Measurements from ENCODE around the gene MRGPRD.

MRGPRD gene

DNA sequence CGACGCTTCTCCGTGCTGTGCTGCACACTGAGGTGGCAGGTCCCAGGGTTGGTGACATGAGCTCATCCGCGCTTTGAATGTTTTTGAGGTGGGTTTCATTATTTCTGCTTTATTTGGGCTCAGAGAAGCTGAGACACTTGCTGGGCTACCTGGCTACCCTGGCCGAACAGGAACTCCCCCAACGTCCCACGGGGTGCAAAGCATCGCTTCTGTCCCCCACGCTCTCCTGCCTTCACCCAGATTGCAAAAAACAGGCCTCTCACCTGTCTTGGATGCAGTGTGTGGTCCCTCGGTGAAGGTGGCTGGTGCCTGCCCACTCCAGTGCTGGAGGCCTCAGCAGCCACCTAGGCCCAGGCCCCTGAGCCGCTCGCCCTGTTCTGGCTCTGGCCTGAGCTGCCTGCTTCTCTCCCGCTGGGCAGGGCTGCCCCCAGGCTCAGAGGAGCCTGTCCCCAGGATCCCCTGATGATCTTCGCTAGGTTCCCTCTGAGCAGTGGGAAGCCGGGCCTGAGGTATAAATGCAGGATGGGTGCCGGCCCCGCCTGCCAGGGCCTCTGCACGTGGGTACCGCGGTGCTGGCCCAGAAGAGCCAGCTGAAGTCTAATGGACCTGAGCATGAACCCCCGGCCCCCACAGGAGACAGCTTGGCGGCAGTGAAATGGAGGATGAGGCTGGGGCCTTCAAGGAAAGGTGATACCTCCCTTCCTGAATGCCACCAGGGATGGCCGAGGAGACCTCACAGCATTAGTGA lies 15.8 kb upstream of the MRGPRD start:
- no peak overlapping the region for H3K27ac Mint-ChIP-seq (ENCODE audit: low read depth)
- no peaks in the 10 kb centered on the region for H3K4me1 Mint-ChIP-seq
- ATAC-seq (replicated peaks; ENCODE audit: extremely low read depth, poor library complexity, severe bottlenecking) (no peak), DNase-seq (ENCODE audit: low spot score in 2 of 2) (no peak)
- no peak overlapping the region for H3K4me3 Mint-ChIP-seq
- H3K36me3 Mint-ChIP-seq (ENCODE audit: insufficient read depth): no peaks in the 10 kb centered on the region
- H3K9me3 Mint-ChIP-seq: no peaks in the 10 kb centered on the region
- peaks cover 60% of the 10 kb centered on the region for H3K27me3 Mint-ChIP-seq

DNA sequence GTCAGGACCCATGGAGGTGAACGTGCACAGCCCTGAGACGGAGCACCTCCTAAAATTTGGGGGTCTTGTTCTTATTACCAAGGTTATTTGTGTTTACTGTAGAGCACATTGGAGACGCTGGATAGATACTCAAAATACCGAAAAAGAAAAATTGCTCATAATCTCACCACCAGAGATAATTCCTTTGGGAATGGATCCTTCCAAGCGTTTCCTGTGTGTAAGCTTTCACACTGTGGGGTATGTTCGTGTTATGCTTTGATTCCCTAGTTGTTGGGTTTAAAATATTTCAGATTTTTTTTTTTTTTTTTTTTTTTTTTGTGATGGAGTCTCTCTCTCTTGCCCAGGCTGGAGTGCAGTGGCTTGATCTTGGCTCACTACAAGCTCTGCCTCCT lies 14.1 kb upstream of the MRGPRD start:
- ATAC-seq (replicated peaks; ENCODE audit: extremely low read depth, poor library complexity, severe bottlenecking) (no peak), DNase-seq (ENCODE audit: low spot score in 2 of 2) (no peak)
- Mint-ChIP-seq H3K27me3 (peaks cover 71% of the 10 kb centered on the region), H3K27ac (ENCODE audit: low read depth) (no peak overlapping the region), H3K4me3 (no peak overlapping the region), H3K9me3 (no peaks in the 10 kb centered on the region), H3K36me3 (ENCODE audit: insufficient read depth) (no peaks in the 10 kb centered on the region), H3K4me1 (no peaks in the 10 kb centered on the region)

DNA sequence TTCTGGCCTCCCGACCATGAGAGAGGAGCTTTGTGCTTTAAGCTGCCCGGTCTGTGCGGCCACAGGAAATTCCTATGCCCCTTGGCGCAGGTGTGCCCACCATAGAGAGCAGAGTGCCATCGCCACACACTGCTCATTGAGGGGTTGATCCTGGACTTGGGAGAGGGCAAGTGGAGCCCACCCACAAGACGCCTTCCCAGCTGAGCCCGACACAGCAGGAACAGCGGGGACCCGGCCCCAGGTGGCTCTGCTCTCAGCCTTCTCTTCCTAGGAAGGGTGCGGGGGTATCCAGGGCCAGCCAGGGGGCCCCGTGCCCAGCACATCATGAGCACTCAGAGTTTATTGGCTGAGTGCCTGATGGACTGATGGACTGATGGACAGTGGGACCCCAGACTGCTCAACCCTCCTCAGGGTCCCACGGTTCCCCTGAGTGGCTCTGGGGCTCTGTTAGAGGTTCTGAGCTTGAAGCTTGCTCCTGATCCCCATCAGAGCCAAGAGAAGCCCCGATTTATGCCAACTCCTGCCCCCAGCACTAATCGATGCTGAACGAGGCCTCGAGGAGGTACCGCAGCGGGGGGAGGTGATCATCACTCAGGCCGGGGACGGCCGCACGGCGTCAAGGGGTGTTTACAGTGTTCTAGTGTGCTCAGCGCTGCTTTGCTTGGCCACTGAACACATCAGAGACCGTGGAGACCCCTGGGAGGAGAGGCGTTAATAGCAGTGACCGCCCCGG lies 13.5 kb upstream of the MRGPRD start:
- no peak overlapping the region for H3K4me3 Mint-ChIP-seq
- peaks cover 68% of the 10 kb centered on the region for H3K27me3 Mint-ChIP-seq
- no peak for DNase-seq (ENCODE audit: low spot score in 2 of 2)
- no peaks in the 10 kb centered on the region for H3K36me3 Mint-ChIP-seq (ENCODE audit: insufficient read depth)
- H3K9me3 Mint-ChIP-seq: no peaks in the 10 kb centered on the region
- no peak overlapping the region for H3K27ac Mint-ChIP-seq (ENCODE audit: low read depth)
- H3K4me1 Mint-ChIP-seq: no peaks in the 10 kb centered on the region
- ATAC-seq (replicated peaks; ENCODE audit: extremely low read depth, poor library complexity, severe bottlenecking): no peak

DNA sequence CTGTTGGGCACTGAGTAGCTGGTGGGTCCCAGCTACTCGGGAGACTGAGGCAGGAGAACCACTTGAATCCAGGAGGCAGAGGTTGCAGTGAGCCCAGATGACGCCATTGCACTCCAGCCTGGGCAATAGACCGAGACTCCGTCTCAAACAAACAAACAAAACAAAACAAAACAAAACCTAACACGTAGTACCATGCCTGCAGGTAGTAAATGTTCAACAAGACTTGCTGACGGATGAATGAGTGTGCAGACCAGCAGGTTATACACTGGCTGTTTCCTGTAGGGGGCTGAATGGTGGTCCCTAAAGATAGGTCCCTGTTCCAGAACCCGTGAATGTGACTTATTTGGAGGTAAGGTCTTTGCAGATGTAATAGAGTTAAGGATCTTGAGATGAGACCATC lies 12.8 kb upstream of the MRGPRD start:
- H3K27me3 Mint-ChIP-seq: peaks cover 60% of the 10 kb centered on the region
- H3K4me3 Mint-ChIP-seq: no peak overlapping the region
- H3K4me1 Mint-ChIP-seq: no peaks in the 10 kb centered on the region

DNA sequence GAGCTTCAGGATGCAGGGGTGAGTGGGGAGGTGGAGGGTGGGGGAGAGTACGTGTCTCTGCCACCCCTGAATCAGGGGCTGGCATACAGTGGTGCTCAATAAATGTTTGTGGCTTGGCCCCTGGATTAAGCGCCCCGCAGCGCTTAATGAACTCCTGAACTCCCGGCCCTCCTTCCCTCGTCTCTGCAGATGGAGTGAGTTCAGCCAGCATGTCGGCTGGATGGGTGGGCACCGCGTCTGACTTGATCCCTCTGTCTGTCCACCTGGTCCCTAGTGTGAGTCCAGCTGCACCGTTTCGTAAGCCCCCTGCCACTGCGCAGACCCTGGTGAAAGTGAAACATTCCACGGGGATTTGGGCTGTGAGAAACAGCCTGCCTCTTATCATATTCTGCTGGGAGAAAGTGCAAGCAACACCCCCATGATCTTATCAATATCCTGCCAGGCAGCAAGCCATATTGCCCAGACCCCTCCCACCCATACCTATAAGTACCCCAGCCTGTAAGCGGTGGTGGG lies 12.0 kb upstream of the MRGPRD start:
- Mint-ChIP-seq H3K36me3 (ENCODE audit: insufficient read depth) (no peaks in the 10 kb centered on the region), H3K9me3 (no peaks in the 10 kb centered on the region), H3K4me1 (no peaks in the 10 kb centered on the region), H3K4me3 (no peak overlapping the region), H3K27ac (ENCODE audit: low read depth) (no peak overlapping the region), H3K27me3 (peaks cover 58% of the 10 kb centered on the region)
- DNase-seq (ENCODE audit: low spot score in 2 of 2) (no peak), ATAC-seq (replicated peaks; ENCODE audit: extremely low read depth, poor library complexity, severe bottlenecking) (no peak)

More for the DNA sequence above, 12.8 kb upstream of the MRGPRD start:
- ATAC-seq (replicated peaks; ENCODE audit: extremely low read depth, poor library complexity, severe bottlenecking): no peak
- no peak overlapping the region for H3K27ac Mint-ChIP-seq (ENCODE audit: low read depth)
- H3K36me3 Mint-ChIP-seq (ENCODE audit: insufficient read depth): no peaks in the 10 kb centered on the region
- no peak for DNase-seq (ENCODE audit: low spot score in 2 of 2)
- H3K9me3 Mint-ChIP-seq: no peaks in the 10 kb centered on the region

DNA sequence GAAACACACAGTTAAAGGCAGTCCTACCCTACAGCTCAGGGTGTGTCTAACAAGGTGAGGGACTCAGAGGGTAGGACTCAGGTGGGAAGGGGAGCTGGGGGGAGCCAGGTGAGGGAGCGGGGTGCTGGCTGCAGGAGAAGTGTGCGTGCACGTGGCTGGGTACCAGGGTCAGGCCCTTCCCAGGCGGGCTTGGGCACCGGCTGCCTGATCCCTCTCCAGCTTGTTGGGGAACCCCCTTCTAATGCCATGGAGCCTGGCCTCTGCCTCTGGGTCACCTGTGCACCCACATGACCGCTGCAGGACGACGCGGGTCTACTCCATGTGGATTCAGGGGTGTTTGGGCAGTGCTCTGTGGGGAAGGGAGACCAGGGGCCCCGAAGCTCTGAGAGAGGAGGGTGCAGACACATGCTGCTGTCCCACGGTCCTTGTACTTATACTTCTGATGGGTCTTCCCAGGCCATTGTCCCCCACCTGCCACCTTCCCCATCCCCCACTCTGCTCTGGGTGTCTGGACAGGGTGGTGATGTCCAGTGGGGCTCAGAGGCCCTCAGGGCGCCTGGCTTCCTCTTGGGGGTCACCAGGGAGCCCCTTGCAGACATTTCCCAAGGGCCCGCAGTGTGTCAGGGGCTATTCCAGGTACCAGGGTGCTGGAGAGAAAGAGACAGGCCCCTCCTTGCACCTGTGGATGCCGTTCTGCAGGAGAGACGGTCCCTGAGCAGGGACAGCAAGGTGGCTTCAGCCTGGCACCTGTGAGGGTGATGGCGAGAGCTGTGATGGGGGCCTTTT lies 10.4 kb upstream of the MRGPRD start:
- Mint-ChIP-seq H3K27ac (ENCODE audit: low read depth) (no peak overlapping the region), H3K9me3 (peaks cover 11% of the 10 kb centered on the region), H3K36me3 (ENCODE audit: insufficient read depth) (no peaks in the 10 kb centered on the region), H3K27me3 (peaks cover 58% of the 10 kb centered on the region), H3K4me1 (no peaks in the 10 kb centered on the region), H3K4me3 (no peak overlapping the region)
- DNase-seq (ENCODE audit: low spot score in 2 of 2): no peak
- no peak for ATAC-seq (replicated peaks; ENCODE audit: extremely low read depth, poor library complexity, severe bottlenecking)

DNA sequence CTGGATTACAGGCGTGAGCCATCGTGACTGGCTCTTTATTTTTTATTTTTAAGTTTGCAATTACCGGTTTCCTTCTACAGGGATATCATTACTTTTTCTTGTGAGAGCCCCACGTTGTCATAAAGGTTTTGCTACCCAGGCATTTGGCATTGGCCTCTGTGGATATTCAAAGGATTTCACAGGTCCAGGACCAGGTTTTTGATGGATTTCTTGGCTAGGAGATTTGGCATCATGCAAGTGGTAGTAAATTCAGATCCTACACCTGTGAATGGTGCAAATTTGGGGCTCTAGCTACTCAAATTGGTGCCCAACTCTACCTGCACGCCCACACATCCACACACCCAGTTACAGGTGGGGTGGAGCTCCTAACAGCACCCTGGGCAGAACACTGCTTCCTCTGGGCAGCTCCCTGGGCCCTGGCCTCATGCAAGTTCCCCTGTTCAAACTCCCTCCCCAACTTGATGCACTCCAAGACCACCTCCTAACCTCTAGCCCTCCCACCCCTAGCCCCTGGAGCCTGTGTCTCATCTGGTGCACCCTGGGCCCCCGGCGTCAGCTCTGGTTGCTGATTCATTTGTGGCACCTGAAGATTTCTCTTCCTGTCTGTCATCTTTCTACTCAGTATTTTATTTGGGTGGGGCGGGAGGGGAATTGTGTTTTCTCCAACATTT lies 9.3 kb upstream of the MRGPRD start:
- DNase-seq (ENCODE audit: low spot score in 2 of 2) (no peak), ATAC-seq (replicated peaks; ENCODE audit: extremely low read depth, poor library complexity, severe bottlenecking) (no peak)
- Mint-ChIP-seq H3K27ac (ENCODE audit: low read depth) (no peak overlapping the region), H3K4me1 (no peaks in the 10 kb centered on the region), H3K9me3 (peaks cover 11% of the 10 kb centered on the region), H3K4me3 (no peak overlapping the region), H3K36me3 (ENCODE audit: insufficient read depth) (no peaks in the 10 kb centered on the region), H3K27me3 (peaks cover 66% of the 10 kb centered on the region)

DNA sequence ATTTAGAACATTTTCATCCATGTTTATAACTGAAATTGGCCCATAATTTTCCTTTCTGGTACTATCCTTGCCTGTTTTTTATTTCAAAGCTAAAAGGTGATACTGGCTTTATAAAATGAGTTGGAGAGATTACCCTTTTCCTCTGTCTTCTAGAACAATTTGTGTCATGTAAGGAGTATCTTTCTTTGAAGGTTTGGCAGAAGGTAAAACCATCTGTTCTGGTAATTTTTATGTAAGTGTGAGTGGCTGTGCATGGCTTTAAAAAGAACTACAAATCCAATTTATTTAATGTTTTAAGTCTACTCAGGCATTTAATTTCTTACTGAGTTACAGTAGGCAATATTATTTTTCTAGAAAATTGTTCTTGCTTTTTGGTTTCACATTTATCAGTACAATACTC lies 7.7 kb upstream of the MRGPRD start:
- DNase-seq (ENCODE audit: low spot score in 2 of 2) (no peak), ATAC-seq (replicated peaks; ENCODE audit: extremely low read depth, poor library complexity, severe bottlenecking) (no peak)
- no peaks in the 10 kb centered on the region for H3K36me3 Mint-ChIP-seq (ENCODE audit: insufficient read depth)
- no peak overlapping the region for H3K4me3 Mint-ChIP-seq
- H3K27ac Mint-ChIP-seq (ENCODE audit: low read depth): no peak overlapping the region
- peaks cover 11% of the 10 kb centered on the region for H3K9me3 Mint-ChIP-seq
- no peaks in the 10 kb centered on the region for H3K4me1 Mint-ChIP-seq
- H3K27me3 Mint-ChIP-seq: peaks cover 58% of the 10 kb centered on the region

DNA sequence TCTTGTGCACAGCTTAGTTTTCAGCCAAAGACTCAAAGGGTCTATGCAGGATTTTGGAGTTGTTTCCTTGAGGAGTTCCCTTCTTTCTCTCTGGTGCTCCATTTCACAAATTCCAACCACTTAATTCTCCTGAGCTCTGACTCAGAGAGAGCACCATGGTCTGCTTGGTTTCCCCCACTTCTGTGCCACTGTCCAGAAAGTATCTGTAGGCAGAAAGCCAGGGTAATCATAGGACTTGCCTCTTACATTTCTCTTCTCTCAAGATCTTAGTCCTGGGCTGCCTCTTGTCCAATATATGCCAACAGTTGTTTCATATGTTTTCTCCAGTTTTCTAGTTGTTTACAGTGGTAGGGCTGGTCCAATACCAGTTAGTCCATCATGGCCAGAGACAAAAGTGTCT lies 6.4 kb upstream of the MRGPRD start:
- no peak overlapping the region for H3K4me3 Mint-ChIP-seq
- peaks cover 46% of the 10 kb centered on the region for H3K27me3 Mint-ChIP-seq
- no peaks in the 10 kb centered on the region for H3K4me1 Mint-ChIP-seq
- H3K27ac Mint-ChIP-seq (ENCODE audit: low read depth): no peak overlapping the region
- no peak for DNase-seq (ENCODE audit: low spot score in 2 of 2)
- H3K36me3 Mint-ChIP-seq (ENCODE audit: insufficient read depth): no peaks in the 10 kb centered on the region
- H3K9me3 Mint-ChIP-seq: peaks cover 19% of the 10 kb centered on the region
- ATAC-seq (replicated peaks; ENCODE audit: extremely low read depth, poor library complexity, severe bottlenecking): no peak

DNA sequence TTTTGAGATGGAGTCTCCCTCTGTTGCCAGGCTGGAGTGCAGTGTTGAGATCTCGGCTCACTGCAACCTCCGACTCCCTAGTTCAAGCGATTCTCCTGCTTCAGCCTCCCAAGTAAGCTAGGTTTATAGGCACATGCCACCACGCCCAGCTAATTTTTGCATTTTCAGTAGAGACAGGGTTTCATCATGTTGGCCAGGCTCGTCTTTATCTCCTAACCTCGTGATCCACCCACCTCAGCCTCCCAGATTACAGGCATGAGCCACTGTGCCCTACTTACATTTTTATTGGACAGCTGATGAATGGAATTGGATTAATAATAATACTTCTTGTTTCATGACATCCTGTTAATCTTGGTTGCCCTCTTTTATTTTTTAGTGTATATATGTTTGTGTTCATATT lies 3.0 kb upstream of the MRGPRD start:
- Mint-ChIP-seq H3K27me3 (peaks cover 44% of the 10 kb centered on the region), H3K4me1 (no peaks in the 10 kb centered on the region), H3K36me3 (ENCODE audit: insufficient read depth) (no peaks in the 10 kb centered on the region), H3K9me3 (peaks cover 21% of the 10 kb centered on the region), H3K27ac (ENCODE audit: low read depth) (no peak overlapping the region), H3K4me3 (no peak overlapping the region)
- ATAC-seq (replicated peaks; ENCODE audit: extremely low read depth, poor library complexity, severe bottlenecking) (no peak), DNase-seq (ENCODE audit: low spot score in 2 of 2) (no peak)

DNA sequence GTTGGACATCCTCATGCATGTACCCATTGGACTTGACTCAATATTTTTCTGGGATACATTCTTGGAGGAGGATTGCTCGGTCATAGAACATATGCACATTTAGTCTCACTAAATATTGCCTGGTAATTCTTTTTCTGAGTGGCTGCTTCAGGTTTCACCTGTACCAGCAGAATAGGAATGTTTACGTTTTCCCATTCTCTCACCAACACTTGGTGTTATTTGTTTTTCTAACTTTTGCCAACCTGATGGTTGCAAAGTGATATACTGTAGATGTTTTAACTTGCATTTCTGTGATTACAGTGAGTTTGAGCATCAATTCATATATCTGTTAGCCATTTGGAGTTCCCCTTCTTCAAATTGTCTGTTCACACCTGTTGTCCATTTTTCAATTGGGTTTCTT lies 1.3 kb upstream of the MRGPRD start:
- no peak for ATAC-seq (replicated peaks; ENCODE audit: extremely low read depth, poor library complexity, severe bottlenecking)
- Mint-ChIP-seq H3K27me3 (peaks cover 47% of the 10 kb centered on the region), H3K4me3 (no peak overlapping the region), H3K9me3 (peaks cover 16% of the 10 kb centered on the region), H3K27ac (ENCODE audit: low read depth) (no peak overlapping the region), H3K4me1 (no peaks in the 10 kb centered on the region), H3K36me3 (ENCODE audit: insufficient read depth) (no peaks in the 10 kb centered on the region)
- DNase-seq (ENCODE audit: low spot score in 2 of 2): no peak

Data from central memory CD8-positive, alpha-beta T cell (primary cell).